GM19043 (cell line): ENCODE data around the gene PSEN2.

ENCODE experiments used
- ATAC-seq: cut with Tn5 transposase; IDR thresholded peaks from one replicate; pipeline ENCODE4 v1.9.1; 2021; ENCODE audit warnings: low read depth; ENCODE audit not compliant: unreplicated experiment

Gene PSEN2

DNA sequence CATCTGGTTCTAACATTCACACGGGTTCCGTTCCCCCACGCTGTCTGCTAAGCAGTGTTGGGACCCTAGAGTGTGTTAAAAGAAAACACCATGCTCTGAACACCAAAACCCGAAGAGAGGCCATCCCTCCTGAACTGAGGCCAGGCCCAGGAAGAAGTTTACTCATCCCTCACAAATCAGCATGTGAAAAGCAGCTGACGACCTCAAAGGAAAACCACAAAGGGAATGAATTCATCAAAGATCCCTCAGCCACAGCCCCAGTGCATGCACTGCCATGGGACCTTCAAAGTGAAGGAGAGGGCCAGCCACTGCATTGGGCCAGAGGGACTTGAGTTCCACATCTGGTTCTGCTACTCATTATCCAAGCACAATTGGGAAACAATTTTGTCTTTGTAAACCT is 7.0 kb upstream of the PSEN2 start:
- no peak for ATAC-seq

DNA sequence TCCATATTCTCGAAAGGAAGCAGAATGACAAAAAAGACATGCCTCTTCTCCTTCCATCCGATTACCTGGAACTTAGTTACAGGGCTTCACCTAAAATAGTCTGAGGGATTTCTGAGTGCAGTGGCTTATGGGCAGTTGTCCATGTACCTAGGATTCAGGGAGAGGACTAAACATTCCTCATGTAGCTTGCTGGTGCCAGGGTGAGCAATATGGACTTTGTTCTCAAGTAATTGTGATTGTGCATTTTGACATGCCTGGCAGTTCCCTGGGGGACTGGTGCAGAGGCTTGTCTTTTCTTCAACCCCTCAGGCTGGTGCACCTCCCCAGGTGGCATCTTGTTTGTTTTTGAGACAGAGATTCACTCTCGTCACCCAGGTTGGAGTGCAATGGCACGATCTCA is 6.1 kb upstream of the PSEN2 start:
- ATAC-seq, result no peak

DNA sequence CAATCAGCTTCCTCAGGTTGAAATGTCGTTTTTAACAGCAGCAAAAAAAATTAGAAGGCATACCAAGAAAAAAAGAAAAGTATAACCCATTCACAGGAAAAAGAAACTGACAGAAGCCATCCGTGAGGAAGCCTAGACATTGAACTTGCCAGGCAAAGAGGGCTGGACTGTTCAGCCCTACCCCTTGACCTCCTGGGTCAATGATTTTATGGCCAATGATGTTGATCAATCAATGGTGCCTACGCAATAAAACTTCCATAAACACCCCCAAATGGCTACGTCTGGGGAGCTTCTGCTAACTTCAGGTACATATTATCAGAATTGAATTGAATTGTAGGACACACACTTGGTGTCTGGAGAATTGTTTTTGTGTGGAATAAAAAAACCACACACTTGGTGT is 4.8 kb upstream of the PSEN2 start:
- no peak for ATAC-seq

DNA sequence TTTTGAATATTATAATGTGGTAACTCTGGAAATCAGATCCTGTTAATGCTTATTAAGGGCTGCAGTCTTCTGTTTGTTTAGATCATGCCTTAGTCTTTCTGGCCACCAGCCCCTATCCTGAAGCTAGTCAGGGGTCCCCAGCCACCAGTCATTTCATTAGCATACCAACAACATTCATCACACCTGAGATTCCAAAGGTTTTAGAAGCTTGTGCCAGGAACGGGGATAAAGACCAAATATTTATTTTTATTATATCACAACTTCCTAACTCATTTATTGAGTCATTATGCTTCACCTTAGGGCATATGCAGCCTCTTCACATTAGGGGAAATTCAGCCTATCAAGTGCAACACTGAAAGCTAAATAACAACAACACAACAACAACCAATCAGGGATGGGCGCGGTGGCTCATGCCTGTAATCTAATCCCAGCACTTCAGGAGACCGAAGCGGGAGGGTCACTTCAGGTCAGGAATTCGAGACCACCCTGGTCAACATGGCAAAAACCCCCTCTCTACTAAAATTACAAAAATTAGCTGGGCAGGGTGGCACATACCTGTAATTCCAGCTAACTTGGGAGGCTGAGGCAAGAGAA is 2.9 kb upstream of the PSEN2 start:
- ATAC-seq, result no peak

DNA sequence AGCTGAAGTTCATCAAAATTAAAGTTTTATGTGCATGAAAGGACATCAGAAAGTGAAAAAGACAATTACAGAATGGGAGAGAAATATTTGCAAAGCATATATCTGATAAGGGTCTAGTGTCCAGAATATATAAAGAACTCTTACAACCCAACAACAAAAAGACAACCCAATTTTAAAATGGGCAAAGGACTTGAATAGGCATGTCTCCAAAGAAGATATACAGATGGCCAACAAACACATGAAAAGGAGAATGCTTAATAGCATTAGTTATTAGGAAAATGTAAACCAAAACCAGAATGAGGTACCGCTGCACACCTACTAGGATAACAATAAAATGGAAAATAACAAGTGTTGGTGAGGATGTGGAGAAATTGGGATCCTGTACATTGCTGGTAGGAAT is 1.7 kb upstream of the PSEN2 start:
- ATAC-seq, result no peak

DNA sequence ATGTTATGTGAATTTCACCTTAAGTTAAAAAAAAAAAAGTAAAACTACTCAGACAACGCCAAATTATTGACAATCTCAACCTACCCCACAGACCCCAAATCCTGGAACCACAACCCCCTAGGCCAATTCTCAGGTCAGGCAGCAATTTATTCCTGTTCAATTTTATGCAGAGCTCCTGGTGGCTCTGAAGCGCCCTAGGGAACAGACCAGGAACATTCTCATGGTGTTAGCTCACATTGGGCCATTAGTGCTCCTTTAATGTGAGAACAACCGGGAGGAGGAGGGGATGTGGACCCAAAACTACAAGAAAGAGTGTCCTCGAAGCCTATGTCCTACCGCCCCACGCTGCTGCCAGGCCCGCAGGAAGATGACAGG is 403 bp upstream of the PSEN2 start:
- no peak for ATAC-seq

DNA sequence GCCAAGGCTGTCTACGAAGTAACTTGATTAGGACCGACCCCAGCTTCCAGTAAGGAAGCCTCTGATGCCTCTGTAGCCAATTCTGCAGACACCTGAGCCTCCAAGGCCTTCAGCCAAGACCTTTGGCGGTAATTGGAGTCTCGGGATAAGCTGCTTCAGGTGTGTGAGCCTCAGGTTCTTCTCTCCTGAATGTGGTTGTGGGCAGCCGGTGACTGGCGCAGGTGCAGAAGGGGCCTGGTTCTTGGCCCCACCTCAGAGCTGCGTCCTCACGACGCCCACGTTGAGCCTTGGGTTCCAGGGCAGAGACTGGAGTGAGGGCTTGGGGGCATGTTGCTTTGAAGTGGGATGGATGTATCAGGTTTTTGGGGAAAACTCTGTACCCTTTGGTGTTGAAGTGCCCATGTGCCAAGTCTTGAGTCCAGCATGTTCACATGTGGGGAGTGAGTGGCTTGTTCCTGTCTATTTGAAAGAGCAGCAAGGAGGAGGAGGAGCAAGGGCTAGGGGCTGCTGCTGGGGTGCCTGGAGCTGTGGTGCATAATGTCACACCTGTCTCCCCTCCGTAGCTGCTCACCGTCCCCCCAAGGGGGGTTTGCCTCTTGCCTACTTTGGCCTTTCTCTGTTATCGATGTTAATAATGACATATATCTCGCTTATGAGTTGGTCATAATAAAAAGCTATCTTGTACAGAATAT is 1.4 kb downstream of the PSEN2 start:
- no peak for ATAC-seq

DNA sequence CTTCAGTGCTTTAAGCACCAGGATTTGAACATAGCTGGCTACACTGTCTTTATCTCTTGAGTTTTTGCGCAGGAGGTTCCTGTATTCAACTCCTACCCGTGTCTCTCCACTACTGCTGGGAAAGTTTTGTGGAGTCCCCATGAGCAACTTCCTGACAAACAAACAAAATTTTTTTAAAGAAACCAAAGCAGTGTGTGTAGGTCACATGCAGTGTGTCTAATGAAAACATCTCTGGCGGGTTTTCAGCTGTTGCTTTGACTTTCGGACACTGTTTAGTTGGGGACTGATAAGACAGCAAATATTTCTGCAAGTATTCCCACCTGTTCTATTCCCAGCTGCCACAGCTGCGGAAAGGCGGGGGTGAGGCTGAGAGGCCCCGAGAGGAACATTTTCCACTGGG is 2.0 kb downstream of the PSEN2 start:
- ATAC-seq, result no peak

DNA sequence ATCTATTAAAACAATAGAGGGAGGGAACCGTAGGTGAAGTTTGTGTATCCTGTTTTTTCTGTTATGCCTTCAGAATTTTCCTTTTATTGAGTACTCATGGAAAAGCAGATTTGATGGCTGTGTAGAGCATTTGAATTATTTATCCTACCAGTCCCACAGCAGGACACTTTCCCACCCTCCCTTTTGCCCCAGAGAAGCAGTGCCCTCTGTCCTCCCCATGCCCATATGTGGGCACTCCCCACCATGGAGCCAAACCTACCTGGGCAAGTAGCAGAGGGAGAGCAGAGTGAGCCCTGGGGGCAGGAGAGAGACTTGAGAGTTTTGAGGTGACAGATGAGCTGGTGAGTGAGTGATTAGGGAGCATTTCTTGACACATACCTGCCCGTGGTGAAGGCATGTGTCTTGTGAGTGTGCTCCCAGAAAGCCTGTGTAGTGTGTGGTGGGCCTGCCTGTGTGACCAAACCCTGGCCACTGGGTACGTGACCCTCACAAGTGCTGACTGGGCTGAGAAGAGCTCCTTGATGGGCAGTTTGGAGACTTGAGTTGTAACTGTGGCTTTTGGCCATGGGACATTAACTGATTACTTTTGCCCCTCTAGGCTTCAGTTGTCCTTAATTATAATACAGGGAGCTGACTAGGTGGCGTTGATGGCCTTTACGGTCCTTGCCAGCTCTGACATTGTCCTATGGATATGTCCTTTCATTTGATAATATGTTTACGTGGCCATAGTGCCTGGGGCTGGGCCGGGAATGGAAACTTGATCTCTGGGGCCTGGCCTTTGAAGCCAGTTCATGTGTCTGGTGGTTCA is 3.6 kb downstream of the PSEN2 start:
- no peak for ATAC-seq

DNA sequence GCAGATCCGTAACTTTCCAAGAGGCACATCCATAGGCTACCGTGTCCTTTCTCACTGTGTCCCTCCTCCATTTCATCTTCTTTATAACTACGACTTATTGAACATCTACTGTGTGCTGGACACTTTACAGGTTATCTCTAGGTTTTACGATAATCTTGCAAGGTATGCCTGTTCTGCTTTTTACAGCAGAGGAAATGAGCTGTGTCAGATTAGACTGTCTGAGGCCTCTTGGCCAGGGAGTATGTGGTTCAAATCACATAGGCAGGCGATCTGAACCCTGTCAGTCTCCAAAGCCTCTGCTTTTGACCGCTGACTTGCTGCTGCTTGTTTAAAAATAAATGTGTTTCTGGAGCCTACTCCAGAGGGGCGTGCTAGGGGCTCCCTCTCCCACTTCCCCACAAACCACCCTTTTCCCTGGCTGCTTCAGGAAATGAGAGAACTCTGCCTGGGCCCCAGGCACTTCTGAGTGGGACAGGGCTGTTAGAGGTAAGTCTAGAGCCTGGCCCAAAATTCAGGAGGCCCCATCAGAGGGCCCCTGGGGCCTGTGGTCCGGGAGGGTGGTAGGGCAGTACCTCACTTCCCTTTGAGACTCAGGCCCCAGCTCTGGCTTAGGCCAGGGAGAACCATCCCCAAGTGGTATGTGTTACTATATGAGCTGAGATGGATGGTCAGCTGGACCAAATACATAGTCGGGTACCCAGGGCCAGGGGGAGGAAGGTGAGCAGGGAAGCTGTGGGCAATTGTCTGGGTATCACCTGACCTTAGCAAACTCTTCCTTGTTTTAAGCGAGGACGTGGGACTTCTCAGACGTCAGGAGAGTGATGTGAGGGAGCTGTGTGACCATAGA is 4.4 kb downstream of the PSEN2 start:
- no peak for ATAC-seq

DNA sequence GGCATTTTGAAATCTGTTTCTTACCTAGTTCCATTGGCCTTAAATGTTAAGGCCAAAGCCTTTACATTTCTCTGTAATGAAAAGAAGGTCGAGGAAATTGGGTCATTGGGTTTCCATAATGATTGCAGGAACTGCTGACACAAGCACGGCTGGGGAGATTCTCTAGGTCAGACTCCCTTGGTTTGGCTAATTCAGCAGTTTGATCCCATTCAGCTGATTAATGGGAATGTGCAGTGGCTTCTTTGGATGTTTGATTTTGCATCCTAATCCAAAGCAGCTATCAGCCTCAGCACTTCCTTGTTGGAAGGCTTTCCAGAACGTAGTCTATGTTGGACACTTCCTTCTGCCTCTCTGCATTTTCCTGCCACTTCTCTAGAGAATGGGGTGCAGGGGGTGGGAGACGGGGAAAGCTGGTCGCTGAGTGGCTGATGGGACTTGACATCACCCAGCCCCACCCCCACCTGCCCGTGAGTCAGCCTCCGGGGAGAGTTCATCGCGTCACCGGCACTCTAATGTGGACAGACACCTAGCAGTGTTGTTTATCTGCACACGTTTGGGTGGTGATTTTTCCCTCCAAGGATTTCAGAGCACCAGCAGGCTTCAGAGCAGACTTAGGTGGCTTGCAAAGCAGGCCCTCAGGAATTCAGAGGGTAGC is 5.4 kb downstream of the PSEN2 start:
- ATAC-seq, result no peak

DNA sequence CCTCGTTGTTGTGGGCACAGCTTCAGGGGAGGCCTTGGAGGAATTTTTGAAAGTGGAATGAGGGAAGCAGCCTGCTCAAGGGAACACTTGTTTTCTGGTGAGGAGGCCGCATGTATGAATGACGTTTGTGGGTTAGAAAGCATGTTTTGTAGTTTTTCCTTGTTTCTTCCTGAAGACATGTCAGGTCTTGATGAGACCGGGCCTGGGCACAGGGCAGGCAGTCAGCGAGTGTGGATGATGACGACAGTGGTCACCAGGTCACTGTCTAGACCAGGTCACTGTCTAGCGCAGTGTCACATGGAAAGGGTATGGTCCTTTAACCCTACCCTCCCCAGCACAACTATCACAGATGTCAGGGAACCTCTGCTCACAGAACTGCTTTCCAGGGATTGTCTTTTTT is 7.3 kb downstream of the PSEN2 start:
- no peak for ATAC-seq

DNA sequence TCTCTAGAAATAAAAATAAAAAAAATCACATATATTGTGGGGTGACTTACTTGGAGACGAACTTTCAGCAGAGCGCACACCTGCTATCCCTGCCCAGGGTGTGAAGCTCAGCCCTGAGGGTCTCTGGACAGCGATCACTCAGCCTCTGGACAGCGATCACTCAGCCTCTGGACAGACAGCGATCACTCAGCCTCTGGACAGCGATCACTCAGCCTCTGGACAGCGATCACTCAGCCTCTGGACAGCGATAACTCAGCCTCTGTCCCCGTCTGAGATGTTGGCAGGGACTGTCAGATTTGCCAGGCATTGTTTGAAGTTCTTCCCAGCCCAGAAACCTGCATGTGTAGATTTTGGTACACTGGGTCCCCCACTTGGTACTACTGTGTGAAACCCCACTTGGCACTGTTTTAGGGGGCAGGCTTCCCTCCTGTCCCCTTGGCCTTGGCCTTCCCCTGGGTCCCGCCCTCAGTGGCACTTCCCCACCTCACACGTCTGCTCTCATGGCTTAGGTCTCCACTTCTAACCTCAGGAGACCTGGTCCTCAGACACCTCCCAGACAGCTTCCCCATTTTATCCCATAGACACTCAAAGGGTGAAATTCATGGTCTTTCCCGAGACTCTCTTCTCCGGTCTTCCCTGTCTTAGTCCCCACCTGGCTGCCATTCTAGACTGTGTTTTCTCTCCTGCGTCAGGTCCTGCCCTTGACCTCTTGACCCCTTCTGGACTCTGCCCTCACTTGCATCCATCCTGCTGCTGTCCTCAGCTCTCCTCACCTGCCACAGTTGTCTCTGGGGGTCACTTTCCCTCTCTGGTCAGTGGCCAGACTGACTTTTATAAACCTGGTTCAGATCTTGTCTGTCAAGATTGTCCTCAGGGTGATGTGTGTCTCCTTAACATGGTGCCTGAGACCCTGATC is 10.2 kb downstream of the PSEN2 start:
- no peak for ATAC-seq

DNA sequence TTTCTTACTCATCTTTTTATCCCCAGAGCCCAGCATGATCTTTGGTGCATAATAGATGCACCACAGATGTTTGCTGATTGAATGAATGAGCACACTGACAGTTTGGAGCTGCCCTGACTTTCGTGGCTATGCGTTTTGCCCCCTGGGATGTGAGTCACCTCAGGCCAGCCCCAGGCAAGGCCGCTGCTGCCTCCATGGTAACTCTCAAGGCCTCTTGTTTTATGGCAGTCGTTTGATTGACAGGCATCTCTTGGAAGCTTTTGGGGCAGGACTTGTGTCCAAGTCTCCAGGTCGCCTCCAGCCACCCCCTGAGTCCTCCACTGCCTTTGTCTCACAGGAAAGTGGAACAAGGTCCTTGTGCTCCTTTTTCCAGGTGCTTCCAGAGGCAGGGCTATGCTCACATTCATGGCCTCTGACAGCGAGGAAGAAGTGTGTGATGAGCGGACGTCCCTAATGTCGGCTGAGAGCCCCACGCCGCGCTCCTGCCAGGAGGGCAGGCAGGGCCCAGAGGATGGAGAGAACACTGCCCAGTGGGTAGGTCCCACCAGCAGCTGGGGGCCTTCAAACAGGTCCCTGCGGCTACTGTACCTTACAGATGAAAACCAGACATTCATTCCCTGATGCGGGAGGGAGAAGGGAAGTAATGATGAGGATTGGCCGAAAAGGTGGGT is 11.2 kb downstream of the PSEN2 start:
- no peak for ATAC-seq

DNA sequence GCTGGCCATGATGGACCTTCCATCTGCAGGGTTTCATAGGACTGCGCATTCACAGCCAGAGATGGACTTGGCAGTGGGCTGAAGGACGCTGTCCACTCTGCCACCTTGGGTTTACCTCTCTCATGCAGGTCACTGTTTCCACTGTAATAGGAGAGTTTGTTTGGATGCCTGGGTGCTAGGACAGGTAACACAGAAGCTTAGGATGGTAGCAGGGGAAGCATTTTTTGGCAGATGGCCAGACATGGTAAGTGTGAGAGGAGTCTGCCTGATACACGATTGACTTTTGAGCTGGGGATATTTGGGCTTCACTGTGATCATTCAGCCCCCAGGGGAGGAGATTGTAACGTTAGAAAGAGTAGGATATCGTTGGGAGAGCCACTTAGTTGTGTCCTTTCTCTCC is 11.8 kb downstream of the PSEN2 start:
- ATAC-seq, result no peak

DNA sequence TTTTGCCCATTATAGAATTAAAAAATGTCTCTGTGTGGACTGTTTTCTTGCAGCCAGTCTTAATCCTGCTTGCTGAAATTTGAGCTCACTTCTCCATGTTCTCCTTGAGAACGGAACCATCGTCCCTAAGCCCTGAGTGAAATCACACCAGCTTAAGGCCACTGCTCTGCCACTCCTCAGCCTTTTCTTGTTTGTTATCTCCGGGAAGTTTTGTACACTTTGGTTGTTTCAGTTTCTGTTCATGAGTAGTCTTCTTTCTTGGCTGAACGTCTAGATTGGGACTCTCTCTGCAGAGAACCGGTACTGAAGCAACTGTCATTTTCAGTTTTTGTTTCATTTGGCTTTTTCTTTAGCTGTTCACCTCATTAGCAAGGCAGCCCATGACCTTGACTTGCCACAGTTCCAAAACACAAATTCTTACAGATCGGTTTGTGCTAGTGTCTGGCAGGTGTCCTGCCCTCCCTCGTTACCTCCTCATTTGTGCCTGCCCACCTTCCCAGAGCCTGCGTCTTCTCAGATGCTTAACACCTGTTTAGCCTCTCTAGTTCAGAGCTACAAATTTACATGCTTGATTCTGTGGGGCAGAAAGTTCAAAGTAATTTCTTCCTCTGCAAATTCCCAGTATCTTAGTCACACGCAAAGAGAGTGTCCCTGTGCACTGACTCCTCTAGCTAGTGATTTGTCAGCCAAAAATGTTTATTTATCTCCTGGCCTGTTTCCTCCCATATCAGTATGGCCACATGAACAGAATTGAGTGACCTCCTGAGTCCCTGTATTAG is 12.4 kb downstream of the PSEN2 start:
- ATAC-seq, result peak; percentile 95

DNA sequence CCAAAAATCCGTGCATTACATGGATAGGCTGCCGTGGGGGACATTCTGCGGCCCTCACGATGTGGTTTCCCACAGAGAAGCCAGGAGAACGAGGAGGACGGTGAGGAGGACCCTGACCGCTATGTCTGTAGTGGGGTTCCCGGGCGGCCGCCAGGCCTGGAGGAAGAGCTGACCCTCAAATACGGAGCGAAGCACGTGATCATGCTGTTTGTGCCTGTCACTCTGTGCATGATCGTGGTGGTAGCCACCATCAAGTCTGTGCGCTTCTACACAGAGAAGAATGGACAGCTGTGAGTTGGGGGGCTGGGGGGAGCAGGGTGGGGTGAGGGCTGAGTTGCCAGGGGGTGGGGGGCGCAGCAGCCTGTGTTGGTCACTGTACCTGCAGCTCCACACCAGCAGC is 13.2 kb downstream of the PSEN2 start:
- ATAC-seq, result no peak

DNA sequence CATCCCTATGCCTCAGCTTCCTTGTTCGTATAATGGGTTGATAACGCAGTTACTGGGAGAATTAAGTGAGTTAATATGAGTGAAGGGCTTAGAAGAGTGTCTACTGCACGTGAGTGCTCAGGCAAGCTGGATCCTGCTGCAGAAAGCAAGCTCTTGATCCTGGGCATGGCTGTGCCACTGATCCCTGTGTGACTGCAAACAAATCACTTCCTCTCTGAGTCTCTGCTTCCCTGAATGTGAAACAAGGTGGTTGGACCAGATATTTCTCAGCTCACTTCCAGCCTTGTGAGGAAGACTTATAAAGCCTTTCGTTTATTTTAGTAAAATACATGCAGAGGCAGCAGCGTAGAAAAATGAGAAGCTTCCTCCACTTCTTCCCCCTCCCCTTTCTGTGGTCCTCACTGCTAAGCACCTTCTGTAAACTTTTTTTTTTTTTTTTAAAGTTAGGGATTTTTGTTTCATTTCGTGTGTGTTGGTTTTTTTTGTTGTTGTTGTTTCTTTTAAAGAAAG is 13.8 kb downstream of the PSEN2 start:
- no peak for ATAC-seq
